ENCODE data around the gene TBC1D5. TPM values are rescaled to one million over a fixed set of nuclear protein-coding genes. Genes with fewer than 3 reads are reported as not detected.

Gene TBC1D5
- total RNA-seq, 1 experiment from 2014 or later = 26.1 TPM

DNA sequence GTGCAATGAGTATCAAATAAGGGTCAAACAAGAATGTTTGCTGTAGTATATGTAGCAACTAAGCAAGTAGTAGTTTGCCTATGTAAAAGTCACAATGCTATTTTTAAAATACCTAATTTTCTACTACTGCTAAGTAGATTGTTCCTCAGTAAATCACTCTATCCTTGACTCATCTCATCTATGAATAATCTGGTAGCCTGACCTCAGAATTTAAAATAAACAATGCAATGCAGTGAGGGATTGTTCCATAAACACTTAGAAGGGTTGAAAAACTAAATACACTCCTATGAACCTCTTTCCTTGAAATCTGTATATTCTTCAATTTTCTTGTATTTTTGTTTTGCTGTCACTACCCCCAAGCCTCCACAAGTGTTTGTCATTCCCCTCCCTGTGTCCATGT lies 253.3 kb downstream of the TBC1D5 start (continued):
- TF ChIP-seq, protein P1, sequence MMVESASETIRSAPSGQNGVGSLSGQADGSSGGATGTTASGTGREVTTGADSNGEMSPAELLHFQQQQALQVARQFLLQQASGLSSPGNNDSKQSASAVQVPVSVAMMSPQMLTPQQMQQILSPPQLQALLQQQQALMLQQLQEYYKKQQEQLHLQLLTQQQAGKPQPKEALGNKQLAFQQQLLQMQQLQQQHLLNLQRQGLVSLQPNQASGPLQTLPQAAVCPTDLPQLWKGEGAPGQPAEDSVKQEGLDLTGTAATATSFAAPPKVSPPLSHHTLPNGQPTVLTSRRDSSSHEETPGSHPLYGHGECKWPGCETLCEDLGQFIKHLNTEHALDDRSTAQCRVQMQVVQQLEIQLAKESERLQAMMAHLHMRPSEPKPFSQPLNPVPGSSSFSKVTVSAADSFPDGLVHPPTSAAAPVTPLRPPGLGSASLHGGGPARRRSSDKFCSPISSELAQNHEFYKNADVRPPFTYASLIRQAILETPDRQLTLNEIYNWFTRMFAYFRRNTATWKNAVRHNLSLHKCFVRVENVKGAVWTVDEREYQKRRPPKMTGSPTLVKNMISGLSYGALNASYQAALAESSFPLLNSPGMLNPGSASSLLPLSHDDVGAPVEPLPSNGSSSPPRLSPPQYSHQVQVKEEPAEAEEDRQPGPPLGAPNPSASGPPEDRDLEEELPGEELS (CRISPR knock-in tag; IDR thresholded peaks at IDR 0.05) = no peak
- TF ChIP-seq, protein P2, sequence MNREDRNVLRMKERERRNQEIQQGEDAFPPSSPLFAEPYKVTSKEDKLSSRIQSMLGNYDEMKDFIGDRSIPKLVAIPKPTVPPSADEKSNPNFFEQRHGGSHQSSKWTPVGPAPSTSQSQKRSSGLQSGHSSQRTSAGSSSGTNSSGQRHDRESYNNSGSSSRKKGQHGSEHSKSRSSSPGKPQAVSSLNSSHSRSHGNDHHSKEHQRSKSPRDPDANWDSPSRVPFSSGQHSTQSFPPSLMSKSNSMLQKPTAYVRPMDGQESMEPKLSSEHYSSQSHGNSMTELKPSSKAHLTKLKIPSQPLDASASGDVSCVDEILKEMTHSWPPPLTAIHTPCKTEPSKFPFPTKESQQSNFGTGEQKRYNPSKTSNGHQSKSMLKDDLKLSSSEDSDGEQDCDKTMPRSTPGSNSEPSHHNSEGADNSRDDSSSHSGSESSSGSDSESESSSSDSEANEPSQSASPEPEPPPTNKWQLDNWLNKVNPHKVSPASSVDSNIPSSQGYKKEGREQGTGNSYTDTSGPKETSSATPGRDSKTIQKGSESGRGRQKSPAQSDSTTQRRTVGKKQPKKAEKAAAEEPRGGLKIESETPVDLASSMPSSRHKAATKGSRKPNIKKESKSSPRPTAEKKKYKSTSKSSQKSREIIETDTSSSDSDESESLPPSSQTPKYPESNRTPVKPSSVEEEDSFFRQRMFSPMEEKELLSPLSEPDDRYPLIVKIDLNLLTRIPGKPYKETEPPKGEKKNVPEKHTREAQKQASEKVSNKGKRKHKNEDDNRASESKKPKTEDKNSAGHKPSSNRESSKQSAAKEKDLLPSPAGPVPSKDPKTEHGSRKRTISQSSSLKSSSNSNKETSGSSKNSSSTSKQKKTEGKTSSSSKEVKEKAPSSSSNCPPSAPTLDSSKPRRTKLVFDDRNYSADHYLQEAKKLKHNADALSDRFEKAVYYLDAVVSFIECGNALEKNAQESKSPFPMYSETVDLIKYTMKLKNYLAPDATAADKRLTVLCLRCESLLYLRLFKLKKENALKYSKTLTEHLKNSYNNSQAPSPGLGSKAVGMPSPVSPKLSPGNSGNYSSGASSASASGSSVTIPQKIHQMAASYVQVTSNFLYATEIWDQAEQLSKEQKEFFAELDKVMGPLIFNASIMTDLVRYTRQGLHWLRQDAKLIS (CRISPR knock-in tag; IDR thresholded peaks at IDR 0.05; ENCODE audit: borderline replicate concordance) = no peak
- no peak for TF ChIP-seq ELF4 (CRISPR knock-in tag; IDR thresholded peaks at IDR 0.05; ENCODE audit: low read depth)

DNA sequence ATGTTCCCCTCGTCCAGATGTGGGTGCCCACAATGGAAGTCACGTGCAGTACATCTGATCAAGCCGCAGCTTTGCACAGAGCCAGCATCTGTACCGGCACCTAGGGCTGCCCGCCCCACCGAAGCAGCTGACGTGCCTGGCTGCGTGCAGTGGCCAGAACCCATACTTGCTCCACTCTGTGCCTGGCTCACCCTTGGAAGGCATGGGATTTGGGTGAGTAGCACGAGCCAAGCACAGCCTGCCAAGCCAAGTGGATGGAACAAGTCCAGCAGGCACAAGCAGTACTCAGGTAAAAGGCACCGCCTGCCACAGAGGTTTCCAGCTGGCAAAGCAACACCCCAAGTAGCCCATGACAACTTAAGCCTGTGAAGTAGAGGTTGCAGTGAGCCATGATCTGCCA lies 261.3 kb downstream of the TBC1D5 start:
- Mint-ChIP-seq H3K27ac (no peak overlapping the region), H3K9me3 (no peaks in the 10 kb centered on the region), H3K27me3 (ENCODE audit: low read depth) (no peaks in the 10 kb centered on the region), H3K36me3 (no peaks in the 10 kb centered on the region), H3K4me3 (no peak overlapping the region), H3K4me1 (peaks cover 5% of the 10 kb centered on the region)
- DNase-seq (ENCODE audit: low spot score) (no peak), ATAC-seq (no peak)
- POLR2A ChIA-PET = no interaction called here
- TF ChIP-seq, protein P3, sequence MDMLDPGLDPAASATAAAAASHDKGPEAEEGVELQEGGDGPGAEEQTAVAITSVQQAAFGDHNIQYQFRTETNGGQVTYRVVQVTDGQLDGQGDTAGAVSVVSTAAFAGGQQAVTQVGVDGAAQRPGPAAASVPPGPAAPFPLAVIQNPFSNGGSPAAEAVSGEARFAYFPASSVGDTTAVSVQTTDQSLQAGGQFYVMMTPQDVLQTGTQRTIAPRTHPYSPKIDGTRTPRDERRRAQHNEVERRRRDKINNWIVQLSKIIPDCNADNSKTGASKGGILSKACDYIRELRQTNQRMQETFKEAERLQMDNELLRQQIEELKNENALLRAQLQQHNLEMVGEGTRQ (CRISPR knock-in tag; IDR thresholded peaks at IDR 0.05) = no peak
- no peak for TF ChIP-seq CREM (CRISPR knock-in tag; IDR thresholded peaks at IDR 0.05)
- no peak for TF ChIP-seq NFE2L1 (CRISPR knock-in tag; IDR thresholded peaks at IDR 0.05)
- TF ChIP-seq, protein P4, sequence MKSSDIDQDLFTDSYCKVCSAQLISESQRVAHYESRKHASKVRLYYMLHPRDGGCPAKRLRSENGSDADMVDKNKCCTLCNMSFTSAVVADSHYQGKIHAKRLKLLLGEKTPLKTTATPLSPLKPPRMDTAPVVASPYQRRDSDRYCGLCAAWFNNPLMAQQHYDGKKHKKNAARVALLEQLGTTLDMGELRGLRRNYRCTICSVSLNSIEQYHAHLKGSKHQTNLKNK (CRISPR knock-in tag; IDR thresholded peaks at IDR 0.05) = no peak
- TF ChIP-seq ZBTB21 (CRISPR knock-in tag; IDR thresholded peaks at IDR 0.05; ENCODE audit: borderline replicate concordance) = no peak
- TF ChIP-seq, protein P5, sequence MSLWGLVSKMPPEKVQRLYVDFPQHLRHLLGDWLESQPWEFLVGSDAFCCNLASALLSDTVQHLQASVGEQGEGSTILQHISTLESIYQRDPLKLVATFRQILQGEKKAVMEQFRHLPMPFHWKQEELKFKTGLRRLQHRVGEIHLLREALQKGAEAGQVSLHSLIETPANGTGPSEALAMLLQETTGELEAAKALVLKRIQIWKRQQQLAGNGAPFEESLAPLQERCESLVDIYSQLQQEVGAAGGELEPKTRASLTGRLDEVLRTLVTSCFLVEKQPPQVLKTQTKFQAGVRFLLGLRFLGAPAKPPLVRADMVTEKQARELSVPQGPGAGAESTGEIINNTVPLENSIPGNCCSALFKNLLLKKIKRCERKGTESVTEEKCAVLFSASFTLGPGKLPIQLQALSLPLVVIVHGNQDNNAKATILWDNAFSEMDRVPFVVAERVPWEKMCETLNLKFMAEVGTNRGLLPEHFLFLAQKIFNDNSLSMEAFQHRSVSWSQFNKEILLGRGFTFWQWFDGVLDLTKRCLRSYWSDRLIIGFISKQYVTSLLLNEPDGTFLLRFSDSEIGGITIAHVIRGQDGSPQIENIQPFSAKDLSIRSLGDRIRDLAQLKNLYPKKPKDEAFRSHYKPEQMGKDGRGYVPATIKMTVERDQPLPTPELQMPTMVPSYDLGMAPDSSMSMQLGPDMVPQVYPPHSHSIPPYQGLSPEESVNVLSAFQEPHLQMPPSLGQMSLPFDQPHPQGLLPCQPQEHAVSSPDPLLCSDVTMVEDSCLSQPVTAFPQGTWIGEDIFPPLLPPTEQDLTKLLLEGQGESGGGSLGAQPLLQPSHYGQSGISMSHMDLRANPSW (CRISPR knock-in tag; conservative IDR thresholded peaks at IDR 0.05; ENCODE audit: low read depth) = no peak
- TF ChIP-seq FOXP1 (CRISPR knock-in tag; IDR thresholded peaks at IDR 0.05; ENCODE audit: borderline replicate concordance) = no peak
- no peak for TF ChIP-seq ZNF423 (CRISPR knock-in tag; IDR thresholded peaks at IDR 0.05)
- TF ChIP-seq, protein P6, sequence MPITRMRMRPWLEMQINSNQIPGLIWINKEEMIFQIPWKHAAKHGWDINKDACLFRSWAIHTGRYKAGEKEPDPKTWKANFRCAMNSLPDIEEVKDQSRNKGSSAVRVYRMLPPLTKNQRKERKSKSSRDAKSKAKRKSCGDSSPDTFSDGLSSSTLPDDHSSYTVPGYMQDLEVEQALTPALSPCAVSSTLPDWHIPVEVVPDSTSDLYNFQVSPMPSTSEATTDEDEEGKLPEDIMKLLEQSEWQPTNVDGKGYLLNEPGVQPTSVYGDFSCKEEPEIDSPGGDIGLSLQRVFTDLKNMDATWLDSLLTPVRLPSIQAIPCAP (CRISPR knock-in tag; IDR thresholded peaks at IDR 0.05) = no peak
- no peak for TF ChIP-seq FOXK1 (CRISPR knock-in tag; IDR thresholded peaks at IDR 0.05)
- TF ChIP-seq, protein P7, sequence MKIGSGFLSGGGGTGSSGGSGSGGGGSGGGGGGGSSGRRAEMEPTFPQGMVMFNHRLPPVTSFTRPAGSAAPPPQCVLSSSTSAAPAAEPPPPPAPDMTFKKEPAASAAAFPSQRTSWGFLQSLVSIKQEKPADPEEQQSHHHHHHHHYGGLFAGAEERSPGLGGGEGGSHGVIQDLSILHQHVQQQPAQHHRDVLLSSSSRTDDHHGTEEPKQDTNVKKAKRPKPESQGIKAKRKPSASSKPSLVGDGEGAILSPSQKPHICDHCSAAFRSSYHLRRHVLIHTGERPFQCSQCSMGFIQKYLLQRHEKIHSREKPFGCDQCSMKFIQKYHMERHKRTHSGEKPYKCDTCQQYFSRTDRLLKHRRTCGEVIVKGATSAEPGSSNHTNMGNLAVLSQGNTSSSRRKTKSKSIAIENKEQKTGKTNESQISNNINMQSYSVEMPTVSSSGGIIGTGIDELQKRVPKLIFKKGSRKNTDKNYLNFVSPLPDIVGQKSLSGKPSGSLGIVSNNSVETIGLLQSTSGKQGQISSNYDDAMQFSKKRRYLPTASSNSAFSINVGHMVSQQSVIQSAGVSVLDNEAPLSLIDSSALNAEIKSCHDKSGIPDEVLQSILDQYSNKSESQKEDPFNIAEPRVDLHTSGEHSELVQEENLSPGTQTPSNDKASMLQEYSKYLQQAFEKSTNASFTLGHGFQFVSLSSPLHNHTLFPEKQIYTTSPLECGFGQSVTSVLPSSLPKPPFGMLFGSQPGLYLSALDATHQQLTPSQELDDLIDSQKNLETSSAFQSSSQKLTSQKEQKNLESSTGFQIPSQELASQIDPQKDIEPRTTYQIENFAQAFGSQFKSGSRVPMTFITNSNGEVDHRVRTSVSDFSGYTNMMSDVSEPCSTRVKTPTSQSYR (CRISPR knock-in tag; IDR thresholded peaks at IDR 0.05) = no peak
- TF ChIP-seq, protein P8, sequence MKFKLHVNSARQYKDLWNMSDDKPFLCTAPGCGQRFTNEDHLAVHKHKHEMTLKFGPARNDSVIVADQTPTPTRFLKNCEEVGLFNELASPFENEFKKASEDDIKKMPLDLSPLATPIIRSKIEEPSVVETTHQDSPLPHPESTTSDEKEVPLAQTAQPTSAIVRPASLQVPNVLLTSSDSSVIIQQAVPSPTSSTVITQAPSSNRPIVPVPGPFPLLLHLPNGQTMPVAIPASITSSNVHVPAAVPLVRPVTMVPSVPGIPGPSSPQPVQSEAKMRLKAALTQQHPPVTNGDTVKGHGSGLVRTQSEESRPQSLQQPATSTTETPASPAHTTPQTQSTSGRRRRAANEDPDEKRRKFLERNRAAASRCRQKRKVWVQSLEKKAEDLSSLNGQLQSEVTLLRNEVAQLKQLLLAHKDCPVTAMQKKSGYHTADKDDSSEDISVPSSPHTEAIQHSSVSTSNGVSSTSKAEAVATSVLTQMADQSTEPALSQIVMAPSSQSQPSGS (CRISPR knock-in tag; IDR thresholded peaks at IDR 0.05; ENCODE audit: borderline replicate concordance, low read depth) = no peak
- CTCF ChIA-PET = no interaction called here

Measured in WTC11 (cell line).